Measurements from ENCODE around the gene CYB5D1.
"Not testable (repeated sequence)": the region's sequence is repeated elsewhere in the genome, so short reads cannot be mapped to it uniquely, and the experiment has no call there.

The CYB5D1 gene, protein sequence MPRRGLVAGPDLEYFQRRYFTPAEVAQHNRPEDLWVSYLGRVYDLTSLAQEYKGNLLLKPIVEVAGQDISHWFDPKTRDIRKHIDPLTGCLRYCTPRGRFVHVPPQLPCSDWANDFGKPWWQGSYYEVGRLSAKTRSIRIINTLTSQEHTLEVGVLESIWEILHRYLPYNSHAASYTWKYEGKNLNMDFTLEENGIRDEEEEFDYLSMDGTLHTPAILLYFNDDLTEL

GRCh38 chr17:7857713-7858521, at the start of gene CYB5D1:
Gene CYB5D1 (plus strand): TSS chr17:7858003. CDS start chr17:7858135, 132 bp downstream.
- peak; percentile 97 for DNase-seq

DNA sequence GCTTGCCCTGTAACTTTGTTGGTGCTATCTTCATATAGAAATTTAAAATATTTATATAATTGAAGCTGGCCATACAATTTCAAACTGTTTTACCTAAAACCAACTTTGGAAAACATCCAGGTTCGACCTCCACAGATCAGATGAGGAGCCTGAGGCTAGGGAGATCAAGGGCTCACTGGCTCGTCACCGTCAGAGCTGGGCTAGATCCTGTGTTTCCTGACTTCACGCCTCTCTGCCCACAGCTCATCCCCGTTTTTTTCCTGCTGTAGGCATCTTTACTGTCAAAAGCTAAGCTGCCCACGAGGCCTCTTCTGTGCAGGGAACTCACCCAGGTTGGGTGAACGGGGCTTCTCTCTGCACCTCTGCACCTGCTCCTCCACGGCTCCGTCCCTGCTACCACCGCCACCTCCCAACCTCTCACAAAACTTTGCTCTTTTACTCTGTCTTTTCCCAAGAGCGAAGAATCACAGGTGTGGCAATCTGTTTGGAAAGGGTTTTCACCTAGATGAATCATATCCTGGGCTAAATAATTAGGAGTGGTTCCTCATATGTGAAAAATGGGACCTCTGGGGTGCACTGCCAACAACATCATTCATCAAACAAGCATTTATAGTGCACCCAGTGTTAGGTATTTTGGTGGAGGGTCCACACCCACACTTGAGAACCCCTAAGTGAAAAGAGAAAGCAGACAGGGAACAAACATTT, 48.6 kb upstream of the CYB5D1 start:
- DNase-seq, result no peak

DNA sequence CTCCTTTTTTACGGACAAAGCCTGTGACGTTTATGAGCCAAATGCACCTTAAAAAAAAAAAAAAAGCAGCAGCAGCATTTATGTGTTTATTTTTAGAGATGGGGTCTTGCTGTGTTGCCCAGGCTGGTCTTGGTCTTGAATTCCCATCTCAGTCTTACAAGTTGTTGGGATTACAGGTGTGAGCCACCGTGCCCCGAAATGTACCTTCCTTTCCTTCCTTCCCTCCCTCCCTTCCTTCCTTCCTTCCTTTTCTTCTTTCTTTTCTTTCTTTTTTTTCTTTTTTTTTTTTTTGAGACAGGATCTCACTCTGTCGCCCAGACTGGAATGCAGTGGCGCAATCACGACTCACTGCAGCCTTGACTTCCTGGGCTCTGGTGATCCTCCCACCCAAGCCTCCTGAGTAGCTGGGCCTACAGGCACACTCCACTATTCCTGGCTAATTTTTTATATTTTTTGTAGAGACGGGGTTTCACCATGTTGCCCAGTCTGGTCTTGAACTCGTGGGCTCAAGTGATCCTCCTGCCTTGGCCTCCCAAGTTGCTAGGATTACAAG, 47.9 kb upstream of the CYB5D1 start:
- not testable (repeated sequence) for DNase-seq

- DNase-seq, result no peak
Measured at GRCh38 chr17:7811251-7811650, 46.6 kb upstream of the CYB5D1 start.

GRCh38 chr17:7814969-7815368, 42.8 kb upstream of the CYB5D1 start:
- no peak for DNase-seq

DNA sequence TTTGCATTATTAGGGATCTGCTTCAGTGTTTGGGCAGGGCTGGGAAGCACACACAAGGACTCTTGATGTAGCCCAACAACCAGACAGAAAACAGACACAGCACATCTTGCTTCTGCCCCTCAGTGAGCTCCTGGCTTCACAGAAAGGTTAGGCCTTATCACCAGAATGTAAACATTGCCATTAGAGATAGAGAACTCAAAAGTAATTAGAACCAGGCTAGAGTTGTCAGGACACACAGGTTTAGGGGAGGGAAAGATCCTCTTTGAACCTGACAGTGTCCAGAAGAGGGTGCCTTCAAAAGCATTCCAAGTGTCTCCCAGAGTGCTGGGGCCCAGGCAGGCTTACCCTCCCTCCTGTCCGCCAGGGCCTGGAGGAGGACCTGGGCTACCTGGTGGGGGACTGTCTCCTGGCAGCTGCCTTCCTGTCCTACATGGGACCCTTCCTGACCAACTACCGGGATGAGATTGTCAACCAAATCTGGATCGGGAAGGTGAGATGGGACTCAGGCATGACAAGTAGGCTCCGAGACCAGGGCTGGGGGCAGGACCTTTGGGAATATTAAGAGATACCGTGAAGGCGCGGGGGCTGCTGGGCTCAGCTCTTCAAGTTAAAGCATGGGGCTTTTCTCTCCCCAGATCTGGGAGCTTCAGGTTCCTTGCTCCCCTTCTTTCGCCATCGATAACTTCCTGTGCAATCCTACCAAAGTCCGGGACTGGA, 40.7 kb upstream of the CYB5D1 start:
- DNase-seq, result no peak

- DNase-seq, result no peak
Measured at GRCh38 chr17:7817643-7817964, 40.2 kb upstream of the CYB5D1 start.

DNA sequence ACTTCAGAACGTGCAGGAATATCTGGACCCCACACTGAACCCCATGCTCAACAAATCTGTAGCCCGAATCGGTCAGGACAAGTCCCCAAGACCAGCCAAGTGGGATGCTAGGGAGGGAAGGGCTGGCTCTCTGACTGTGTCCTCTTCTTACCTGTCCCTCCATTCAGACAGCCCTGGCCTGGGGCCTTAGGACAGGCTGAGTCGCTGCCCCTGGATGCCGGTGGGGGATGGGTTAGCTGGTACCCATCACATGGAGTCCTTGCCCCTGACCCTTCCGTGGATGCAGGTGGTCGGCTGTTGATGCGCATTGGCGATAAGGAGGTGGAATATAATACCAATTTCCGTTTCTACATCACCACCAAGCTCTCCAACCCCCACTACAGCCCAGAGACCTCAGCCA, 39.8 kb upstream of the CYB5D1 start:
- no peak for DNase-seq

GRCh38 chr17:7818746-7819645, 38.8 kb upstream of the CYB5D1 start:
- no peak for DNase-seq

DNA sequence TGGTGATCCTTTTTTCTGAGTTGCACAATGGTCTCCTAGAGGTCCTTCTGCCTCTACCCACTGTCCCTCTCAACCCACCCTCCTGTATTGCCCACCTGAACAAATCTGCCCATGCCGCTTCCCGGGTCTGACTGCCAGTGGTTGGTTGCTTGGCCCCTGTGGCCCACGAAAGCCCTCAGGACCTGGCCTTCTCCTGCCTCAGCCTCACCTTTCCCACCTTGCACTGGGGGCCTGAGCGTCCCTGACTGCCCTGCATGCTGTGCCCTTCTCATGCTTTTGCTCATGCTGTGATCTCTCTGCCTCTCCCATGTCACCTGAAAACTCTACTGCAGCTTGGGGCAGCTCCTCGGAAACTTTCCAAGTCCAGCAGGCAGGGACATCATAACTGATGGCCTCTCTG, 37.6 kb upstream of the CYB5D1 start:
- DNase-seq, result no peak

GRCh38 chr17:7822126-7822525, 35.7 kb upstream of the CYB5D1 start:
- no peak for DNase-seq

- no peak for DNase-seq
Measured at GRCh38 chr17:7823581-7824001, 34.2 kb upstream of the CYB5D1 start.

DNA sequence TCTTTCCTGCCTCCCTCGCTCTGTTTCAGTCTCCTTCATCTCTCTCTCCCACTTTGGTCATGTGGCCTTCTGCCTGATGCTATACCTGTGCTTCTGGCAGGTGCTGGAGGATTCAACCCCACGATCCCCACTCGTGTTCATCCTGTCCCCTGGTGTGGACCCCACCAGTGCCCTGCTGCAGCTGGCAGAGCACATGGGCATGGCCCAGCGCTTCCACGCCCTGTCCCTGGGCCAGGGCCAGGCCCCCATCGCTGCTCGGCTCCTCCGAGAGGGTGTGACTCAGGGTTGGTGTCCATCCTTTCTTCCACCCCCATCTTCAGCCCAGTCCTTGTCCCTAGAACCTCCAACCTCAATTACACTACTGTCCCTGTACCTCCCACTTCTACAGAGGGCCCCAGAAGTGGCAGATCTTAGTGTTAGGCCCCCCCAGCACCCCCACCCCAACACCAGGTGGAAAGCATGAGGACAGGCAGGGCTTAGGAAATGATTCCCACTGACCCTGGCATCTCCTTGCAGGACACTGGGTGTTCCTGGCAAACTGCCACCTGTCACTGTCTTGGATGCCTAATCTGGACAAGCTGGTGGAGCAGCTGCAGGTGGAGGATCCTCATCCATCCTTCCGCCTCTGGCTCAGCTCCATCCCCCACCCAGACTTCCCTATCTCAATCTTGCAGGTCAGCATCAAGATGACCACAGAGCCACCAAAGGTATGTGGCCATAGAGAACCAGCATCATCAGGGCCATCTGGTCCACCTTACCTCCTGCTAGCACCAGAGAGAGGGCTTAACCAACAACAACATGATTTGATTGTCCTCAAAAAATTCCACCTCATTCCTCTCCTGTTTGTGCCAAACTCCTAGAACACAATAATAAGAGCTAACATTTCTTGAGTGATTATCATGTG, 33.5 kb upstream of the CYB5D1 start:
- no peak for DNase-seq

DNA sequence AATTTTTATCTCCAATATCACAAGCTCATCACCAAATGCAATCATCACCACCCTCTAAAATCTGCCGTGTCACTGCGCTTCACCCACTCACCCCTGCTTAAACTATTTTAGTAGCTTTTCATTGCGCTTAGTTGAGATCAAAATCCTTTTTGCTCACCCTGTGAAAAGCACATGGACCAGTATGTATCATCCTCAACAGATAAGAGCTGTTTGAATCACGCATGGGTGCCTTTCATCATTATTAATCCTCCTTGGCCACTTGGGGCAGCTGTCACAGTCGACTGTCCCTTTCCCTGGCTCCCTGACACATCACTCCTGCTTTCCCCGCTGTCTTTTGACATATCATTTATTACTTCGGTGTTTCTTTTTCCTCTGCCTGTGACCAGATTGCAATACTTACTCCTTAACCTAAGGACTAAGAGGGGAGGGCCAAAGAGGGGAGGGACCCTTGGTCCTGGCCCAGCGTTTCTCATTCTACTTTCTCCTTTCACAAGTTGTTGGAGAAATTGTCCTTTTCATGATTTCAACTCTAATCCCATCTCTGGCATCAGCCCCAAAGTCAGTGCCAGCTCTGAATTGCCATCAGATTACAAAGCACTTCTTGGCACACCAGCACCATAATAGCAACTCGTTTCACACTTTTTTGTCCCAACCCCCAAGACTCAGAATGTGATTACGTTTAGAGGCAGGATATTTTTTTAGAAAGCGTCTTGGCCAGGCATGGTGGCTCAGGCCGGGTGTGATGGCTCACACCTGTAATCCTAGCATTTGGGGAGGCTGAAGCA, 32.4 kb upstream of the CYB5D1 start:
- peak; percentile 40 for DNase-seq

GRCh38 chr17:7830616-7831015, 27.2 kb upstream of the CYB5D1 start:
- no peak for DNase-seq

- no peak for DNase-seq
Measured at GRCh38 chr17:7831233-7831632, 26.6 kb upstream of the CYB5D1 start.

- DNase-seq, result no peak
Measured at GRCh38 chr17:7832431-7832830, 25.4 kb upstream of the CYB5D1 start.

- no peak for DNase-seq
Measured at GRCh38 chr17:7833011-7833794, 24.6 kb upstream of the CYB5D1 start.
